ENCODE data around the gene PCNX1. TPM values are rescaled to one million over a fixed set of nuclear protein-coding genes. Genes with fewer than 3 reads are reported as not detected.
"Not testable (repeated sequence)": the region's sequence is repeated elsewhere in the genome, so short reads cannot be mapped to it uniquely, and the experiment has no call there.

PCNX1 gene
- total and polyA plus RNA-seq, 5 donors from 2014 or later = 16.4 to 202 (median 21.1) TPM

DNA sequence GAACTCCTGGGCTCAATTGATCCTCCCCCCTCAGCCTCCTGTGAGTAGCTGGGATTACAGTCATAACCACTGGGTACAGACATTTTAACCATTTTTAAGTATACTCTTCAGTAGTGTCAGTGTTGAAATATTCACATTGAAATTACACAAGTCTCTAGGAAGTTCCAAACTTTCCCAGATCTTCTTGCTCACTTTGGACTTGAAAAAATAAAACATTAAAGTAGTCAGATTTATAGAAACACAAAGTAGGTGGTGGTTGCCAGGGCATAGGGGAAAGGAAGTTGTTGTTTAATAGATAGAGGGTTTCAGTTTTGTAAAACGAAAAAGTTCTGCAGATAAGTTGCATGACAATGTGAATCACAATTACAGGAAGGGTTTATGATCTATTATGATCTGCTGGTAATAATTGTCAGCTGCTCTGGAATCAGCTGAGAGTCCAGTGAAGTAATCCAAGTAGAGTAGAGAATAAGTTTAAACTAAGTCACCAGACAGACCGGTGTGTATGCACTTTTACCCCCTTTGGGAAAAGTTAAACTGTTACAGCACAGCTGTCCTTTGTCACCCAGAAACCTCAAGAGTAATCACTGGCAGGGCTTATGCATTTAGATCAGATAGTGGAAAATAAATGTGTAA, 27.4 kb downstream of the PCNX1 start:
- Histone ChIP-seq H3K27me3 (ENCODE audit: control insufficient read depth, insufficient read depth, low read length) (no peaks in the 10 kb centered on the region), H3K4me1 (ENCODE audit: control insufficient read depth, insufficient read depth, low read length, poor library complexity, severe bottlenecking) (peaks cover 43% of the 10 kb centered on the region), H3K27ac (ENCODE audit: insufficient read depth, low read length, poor library complexity, severe bottlenecking) (peak overlapping the region; percentile 73), H3K9me3 (ENCODE audit: control insufficient read depth in 2 of 2, low read length in 2 of 2) (no peaks in the 10 kb centered on the region), H3K36me3 (ENCODE audit: control insufficient read depth, insufficient read depth, low read length) (no peaks in the 10 kb centered on the region), H3K4me3 (ENCODE audit: low read depth, low read length) (peak overlapping the region; percentile 84)
- H3K9me3 Mint-ChIP-seq = peaks cover 0 to 18% (median 4%) of the 10 kb centered on the region in 7 donors
- peak in 2 of 3 donors; percentile 43 to 69 for DNase-seq
- ATAC-seq (ENCODE audit: low read depth in 2 of 2) = peak; percentile 90 to 94
- H3K4me3 Mint-ChIP-seq = peak overlapping the region; percentile 68 to 82 (median 78)
- peaks cover 11% of the 10 kb centered on the region for H3K36me3 Mint-ChIP-seq
- H3K27me3 Mint-ChIP-seq = no peaks in the 10 kb centered on the region
- H3K4me1 Mint-ChIP-seq = peaks cover 29 to 89% (median 61%) of the 10 kb centered on the region in 4 donors
- H3K27ac Mint-ChIP-seq = peak overlapping the region; percentile 69 to 100 (median 72)

DNA sequence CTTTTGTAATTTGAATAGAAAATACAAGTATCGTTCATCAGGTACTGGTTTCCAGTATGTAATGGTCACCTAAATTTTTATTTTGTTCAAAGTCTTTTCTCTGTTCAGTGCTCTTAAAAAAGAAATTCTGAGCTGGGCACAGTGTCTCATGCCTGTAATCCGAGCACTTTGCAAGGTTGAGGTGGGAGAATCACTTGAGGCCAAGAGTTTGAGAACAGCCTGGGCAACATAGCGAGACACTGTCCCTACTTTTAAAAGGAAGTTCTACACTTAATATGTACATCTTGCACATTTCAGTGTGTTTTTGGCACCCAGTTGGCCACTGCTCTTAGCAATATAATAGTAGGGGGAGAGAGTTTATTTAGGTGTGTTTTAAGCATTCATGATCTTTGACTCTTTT, 27.9 kb downstream of the PCNX1 start:
- Mint-ChIP-seq H3K4me1 (peaks cover 25 to 90% (median 62%) of the 10 kb centered on the region in 4 donors), H3K4me3 (peak overlapping the region; percentile 68 to 82 (median 78)), H3K27me3 (no peaks in the 10 kb centered on the region), H3K9me3 (peaks cover 0 to 23% (median 6%) of the 10 kb centered on the region in 7 donors), H3K36me3 (peaks cover 15% of the 10 kb centered on the region), H3K27ac (peak overlapping the region; percentile 69 to 100 (median 72))
- Histone ChIP-seq H3K36me3 (ENCODE audit: control insufficient read depth, insufficient read depth, low read length) (no peaks in the 10 kb centered on the region), H3K27ac (ENCODE audit: insufficient read depth, low read length, poor library complexity, severe bottlenecking) (peak overlapping the region; percentile 73), H3K4me1 (ENCODE audit: control insufficient read depth, insufficient read depth, low read length, poor library complexity, severe bottlenecking) (peaks cover 38% of the 10 kb centered on the region), H3K9me3 (ENCODE audit: control insufficient read depth in 2 of 2, low read length in 2 of 2) (no peaks in the 10 kb centered on the region), H3K4me3 (ENCODE audit: low read depth, low read length) (peak overlapping the region; percentile 84), H3K27me3 (ENCODE audit: control insufficient read depth, insufficient read depth, low read length) (no peaks in the 10 kb centered on the region)
- ATAC-seq (ENCODE audit: low read depth in 2 of 2) (peak in 1 of 2 donors; percentile 3), DNase-seq (no peak)

DNA sequence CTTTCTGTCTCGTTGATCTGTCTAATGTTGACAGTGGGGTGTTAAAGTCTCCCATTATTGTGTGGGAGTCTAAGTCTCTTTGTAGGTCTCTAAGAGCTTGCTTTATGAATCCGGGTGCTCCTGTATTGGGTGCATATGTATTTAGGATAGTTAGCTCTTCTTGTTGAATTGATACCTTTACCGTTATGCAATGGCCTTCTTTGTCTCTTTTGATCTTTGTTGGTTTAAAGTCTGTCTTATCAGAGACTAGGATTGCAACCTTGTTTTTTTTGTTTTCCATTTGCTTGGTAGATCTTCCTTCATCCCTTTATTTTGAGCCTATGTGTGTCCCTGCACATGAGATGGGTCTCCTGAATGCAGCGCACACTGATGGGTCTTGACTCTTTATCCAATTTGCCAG, 32.4 kb downstream of the PCNX1 start:
- peak overlapping the region; percentile 43 to 87 (median 76) for H3K4me3 Mint-ChIP-seq
- not testable (repeated sequence) for DNase-seq; H3K27me3 ChIP-seq (ENCODE audit: control insufficient read depth, insufficient read depth, low read length); ATAC-seq (ENCODE audit: low read depth in 2 of 2); H3K27me3 Mint-ChIP-seq; H3K27ac ChIP-seq (ENCODE audit: insufficient read depth, low read length, poor library complexity, severe bottlenecking)
- Histone ChIP-seq H3K4me1 (ENCODE audit: control insufficient read depth, insufficient read depth, low read length, poor library complexity, severe bottlenecking) (peaks cover 24% of the 10 kb centered on the region), H3K4me3 (ENCODE audit: low read depth, low read length) (peak overlapping the region; percentile 48), H3K36me3 (ENCODE audit: control insufficient read depth, insufficient read depth, low read length) (peaks cover 14% of the 10 kb centered on the region), H3K9me3 (ENCODE audit: control insufficient read depth in 2 of 2, low read length in 2 of 2) (peaks cover 15 to 19% of the 10 kb centered on the region in 2 experiments)
- peaks cover 48% of the 10 kb centered on the region for H3K36me3 Mint-ChIP-seq
- peaks cover 0 to 66% (median 17%) of the 10 kb centered on the region in 7 donors for H3K9me3 Mint-ChIP-seq
- peak overlapping the region; percentile 87 to 96 (median 94) for H3K27ac Mint-ChIP-seq
- H3K4me1 Mint-ChIP-seq = peaks cover 21 to 94% (median 67%) of the 10 kb centered on the region in 4 donors

DNA sequence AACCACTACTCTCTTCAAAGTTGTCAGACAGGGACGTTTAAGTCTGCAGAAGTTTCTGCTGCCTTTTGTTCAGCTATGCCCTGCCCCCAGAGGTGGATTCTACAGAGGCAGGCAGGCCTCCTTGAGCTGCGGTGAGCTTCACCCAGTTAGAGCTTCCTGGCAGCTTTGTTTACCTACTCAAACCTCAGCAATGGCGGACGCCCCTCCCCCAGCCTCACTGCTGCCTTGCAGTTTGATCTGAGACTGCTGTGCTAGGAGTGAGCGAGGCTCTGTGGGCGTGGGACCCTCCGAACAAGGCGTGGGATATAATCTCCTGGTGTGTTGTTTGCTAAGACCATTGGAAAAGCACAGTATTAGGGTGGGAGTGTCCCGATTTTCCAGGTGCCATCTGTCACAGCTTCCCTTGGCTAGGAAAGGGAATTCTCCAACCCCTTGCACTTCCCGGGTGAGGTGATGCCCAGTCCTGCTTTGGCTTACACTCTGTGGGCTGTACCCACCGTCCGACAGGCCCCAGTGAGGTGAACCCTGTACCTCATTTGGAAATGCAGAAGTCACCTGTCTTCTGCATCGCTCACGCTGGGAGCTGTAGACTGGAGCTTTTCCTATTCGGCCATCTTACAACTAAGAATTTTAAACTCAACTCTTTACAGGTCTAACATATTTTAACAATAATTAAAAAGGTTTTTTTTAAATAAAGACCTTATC, 34.5 kb downstream of the PCNX1 start:
- H3K9me3 Mint-ChIP-seq = peaks cover 0 to 69% (median 20%) of the 10 kb centered on the region in 7 donors

DNA sequence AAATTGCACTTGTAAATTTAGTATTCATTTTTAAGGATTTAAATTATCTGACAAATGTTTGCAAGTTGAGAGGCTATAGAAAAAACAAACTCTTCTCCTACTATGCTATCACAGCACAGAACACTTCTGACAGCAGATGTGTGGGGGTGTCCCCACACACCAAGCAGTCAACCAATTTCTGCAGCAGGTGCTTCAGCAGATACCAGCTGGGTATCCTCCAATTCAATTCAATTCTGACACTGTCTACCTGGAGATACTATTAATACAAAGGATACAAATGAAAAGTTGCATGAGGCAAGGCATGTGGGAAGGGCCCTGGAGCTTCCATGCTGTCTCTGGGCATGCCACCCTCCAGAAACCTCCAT, 35.1 kb downstream of the PCNX1 start:
- peak overlapping the region in 3 of 4 donors; percentile 60 to 82 (median 81) for H3K4me3 Mint-ChIP-seq
- H3K4me1 Mint-ChIP-seq = peaks cover 20 to 88% (median 60%) of the 10 kb centered on the region in 4 donors
- Histone ChIP-seq H3K9me3 (ENCODE audit: control insufficient read depth in 2 of 2, low read length in 2 of 2) (peaks cover 21 to 24% of the 10 kb centered on the region in 2 experiments), H3K4me1 (ENCODE audit: control insufficient read depth, insufficient read depth, low read length, poor library complexity, severe bottlenecking) (peaks cover 19% of the 10 kb centered on the region), H3K36me3 (ENCODE audit: control insufficient read depth, insufficient read depth, low read length) (peaks cover 34% of the 10 kb centered on the region), H3K4me3 (ENCODE audit: low read depth, low read length) (peak overlapping the region; percentile 62), H3K27ac (ENCODE audit: insufficient read depth, low read length, poor library complexity, severe bottlenecking) (peak overlapping the region; percentile 55), H3K27me3 (ENCODE audit: control insufficient read depth, insufficient read depth, low read length) (no peaks in the 10 kb centered on the region)
- DNase-seq = no peak
- H3K9me3 Mint-ChIP-seq = peaks cover 0 to 69% (median 22%) of the 10 kb centered on the region in 7 donors
- no peaks in the 10 kb centered on the region for H3K27me3 Mint-ChIP-seq
- H3K27ac Mint-ChIP-seq = peak overlapping the region; percentile 91 to 95 (median 94)
- peaks cover 61% of the 10 kb centered on the region for H3K36me3 Mint-ChIP-seq
- no peak for ATAC-seq (ENCODE audit: low read depth in 2 of 2)

More for the DNA sequence above, 34.5 kb downstream of the PCNX1 start:
- peaks cover 56% of the 10 kb centered on the region for H3K36me3 Mint-ChIP-seq
- H3K36me3 ChIP-seq (ENCODE audit: control insufficient read depth, insufficient read depth, low read length) = peaks cover 29% of the 10 kb centered on the region
- H3K4me1 ChIP-seq (ENCODE audit: control insufficient read depth, insufficient read depth, low read length, poor library complexity, severe bottlenecking) = peaks cover 19% of the 10 kb centered on the region
- H3K27ac Mint-ChIP-seq = peak overlapping the region; percentile 91 to 99 (median 94)
- ATAC-seq (ENCODE audit: low read depth in 2 of 2) = peak in 1 of 2 donors; percentile 37
- not testable (repeated sequence) for H3K27me3 ChIP-seq (ENCODE audit: control insufficient read depth, insufficient read depth, low read length); H3K27me3 Mint-ChIP-seq
- DNase-seq = peak; percentile 56 to 85 (median 78)
- peaks cover 14 to 89% (median 61%) of the 10 kb centered on the region in 4 donors for H3K4me1 Mint-ChIP-seq
- peaks cover 21 to 24% of the 10 kb centered on the region in 2 experiments for H3K9me3 ChIP-seq (ENCODE audit: control insufficient read depth in 2 of 2, low read length in 2 of 2)
- peak overlapping the region; percentile 62 for H3K4me3 ChIP-seq (ENCODE audit: low read depth, low read length)
- H3K27ac ChIP-seq (ENCODE audit: insufficient read depth, low read length, poor library complexity, severe bottlenecking) = peak overlapping the region; percentile 55
- H3K4me3 Mint-ChIP-seq = peak overlapping the region; percentile 53 to 85 (median 70)

DNA sequence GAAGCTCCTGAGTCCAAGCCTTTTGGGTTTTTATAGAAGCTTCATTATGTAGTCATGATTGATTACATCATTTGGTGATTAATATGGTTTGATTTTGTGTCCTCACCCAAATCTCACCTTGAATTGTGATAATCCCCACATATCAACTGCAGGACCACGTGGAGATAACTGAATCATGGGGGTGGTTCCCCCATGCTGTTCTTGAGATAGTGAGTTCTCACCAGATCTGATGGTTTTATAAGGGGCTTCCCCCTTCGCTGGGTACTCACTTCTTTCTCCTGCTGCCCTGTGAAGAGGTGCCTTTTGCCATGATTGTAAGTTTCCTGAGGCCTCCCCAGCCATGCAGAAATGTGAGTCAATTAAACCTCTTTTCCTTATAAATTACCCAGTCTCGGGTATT, 35.5 kb downstream of the PCNX1 start:
- Histone ChIP-seq H3K36me3 (ENCODE audit: control insufficient read depth, insufficient read depth, low read length) (peaks cover 38% of the 10 kb centered on the region), H3K4me3 (ENCODE audit: low read depth, low read length) (peak overlapping the region; percentile 62), H3K4me1 (ENCODE audit: control insufficient read depth, insufficient read depth, low read length, poor library complexity, severe bottlenecking) (peaks cover 19% of the 10 kb centered on the region), H3K27ac (ENCODE audit: insufficient read depth, low read length, poor library complexity, severe bottlenecking) (peak overlapping the region; percentile 55), H3K9me3 (ENCODE audit: control insufficient read depth in 2 of 2, low read length in 2 of 2) (peaks cover 21 to 28% of the 10 kb centered on the region in 2 experiments)
- H3K36me3 Mint-ChIP-seq = peaks cover 65% of the 10 kb centered on the region
- H3K4me1 Mint-ChIP-seq = peaks cover 23 to 87% (median 59%) of the 10 kb centered on the region in 4 donors
- not testable (repeated sequence) for H3K27me3 Mint-ChIP-seq; ATAC-seq (ENCODE audit: low read depth in 2 of 2); H3K27me3 ChIP-seq (ENCODE audit: control insufficient read depth, insufficient read depth, low read length); DNase-seq
- H3K4me3 Mint-ChIP-seq = peak overlapping the region; percentile 27 to 82 (median 70)
- H3K9me3 Mint-ChIP-seq = peaks cover 0 to 68% (median 24%) of the 10 kb centered on the region in 7 donors
- peak overlapping the region; percentile 91 to 95 (median 94) for H3K27ac Mint-ChIP-seq

DNA sequence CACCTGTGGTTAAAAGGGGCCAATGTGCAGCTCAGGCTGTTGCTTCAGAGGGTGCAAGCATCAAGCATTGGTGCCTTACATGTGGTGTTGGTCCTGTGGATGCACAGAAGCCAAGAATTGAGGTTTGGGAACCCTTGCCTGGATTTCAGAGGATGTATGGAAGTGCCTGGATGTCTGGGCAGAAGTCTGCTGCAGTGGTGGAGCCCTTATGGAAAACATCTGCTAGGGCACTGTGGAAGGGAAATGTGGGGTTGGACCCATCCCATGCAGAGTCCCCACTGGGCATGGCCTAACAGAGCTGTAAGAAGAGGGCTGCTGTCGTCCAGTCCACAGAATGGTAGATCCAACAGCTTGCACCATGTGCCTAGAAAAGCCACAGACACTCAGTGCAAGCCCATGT, 36.6 kb downstream of the PCNX1 start:
- H3K36me3 ChIP-seq (ENCODE audit: control insufficient read depth, insufficient read depth, low read length) = peaks cover 48% of the 10 kb centered on the region
- no peak overlapping the region for H3K4me3 ChIP-seq (ENCODE audit: low read depth, low read length)
- ATAC-seq (ENCODE audit: low read depth in 2 of 2) (no peak), DNase-seq (peak in 1 of 3 donors; percentile 34)
- H3K4me1 ChIP-seq (ENCODE audit: control insufficient read depth, insufficient read depth, low read length, poor library complexity, severe bottlenecking) = peaks cover 19% of the 10 kb centered on the region
- H3K9me3 Mint-ChIP-seq = peaks cover 0 to 68% (median 30%) of the 10 kb centered on the region in 7 donors
- H3K27ac ChIP-seq (ENCODE audit: insufficient read depth, low read length, poor library complexity, severe bottlenecking) = no peak overlapping the region
- no peak overlapping the region for H3K4me3 Mint-ChIP-seq
- no peaks in the 10 kb centered on the region for H3K27me3 Mint-ChIP-seq
- peak overlapping the region in 1 of 3 donors; percentile 89 for H3K27ac Mint-ChIP-seq
- no peaks in the 10 kb centered on the region for H3K27me3 ChIP-seq (ENCODE audit: control insufficient read depth, insufficient read depth, low read length)
- H3K9me3 ChIP-seq (ENCODE audit: control insufficient read depth in 2 of 2, low read length in 2 of 2) = peaks cover 21 to 32% of the 10 kb centered on the region in 2 experiments
- H3K4me1 Mint-ChIP-seq = peaks cover 23 to 78% (median 54%) of the 10 kb centered on the region in 4 donors
- H3K36me3 Mint-ChIP-seq = peaks cover 72% of the 10 kb centered on the region

Measured in CD4-positive, CD25-positive, alpha-beta regulatory T cell (primary cell).